PC-9 (cell line): ENCODE measurements around the gene AUTS2.

Source experiments
- CTCF ChIP-seq: fragments of 200-600 bp; sonication (generic); conservative IDR thresholded peaks from 2 replicates; pipeline ENCODE4 v1.6.1; 2017; ENCODE audit warnings: mixed run types, antibody characterized with exemption, mild to moderate bottlenecking, moderate library complexity
- EZH2 ChIP-seq: fragments of 200-600 bp; sonication (generic); IDR thresholded peaks from 2 replicates; pipeline ENCODE4 v1.8.0; 2017; ENCODE audit warnings: antibody characterized with exemption, low read depth

- TF ChIP-seq CTCF (no peak), EZH2 (no peak)
Observed at GRCh38 chr7:70791341-70791740, 1193.1 kb downstream of the AUTS2 start.
